ENCODE measurements around the gene GCH1. TPM values are rescaled to one million over a fixed set of nuclear protein-coding genes. Genes with fewer than 3 reads are reported as not detected.

The GCH1 gene
- total and polyA plus RNA-seq, 4 donors: 7.2 to 44.9 (median 14.8) TPM

DNA sequence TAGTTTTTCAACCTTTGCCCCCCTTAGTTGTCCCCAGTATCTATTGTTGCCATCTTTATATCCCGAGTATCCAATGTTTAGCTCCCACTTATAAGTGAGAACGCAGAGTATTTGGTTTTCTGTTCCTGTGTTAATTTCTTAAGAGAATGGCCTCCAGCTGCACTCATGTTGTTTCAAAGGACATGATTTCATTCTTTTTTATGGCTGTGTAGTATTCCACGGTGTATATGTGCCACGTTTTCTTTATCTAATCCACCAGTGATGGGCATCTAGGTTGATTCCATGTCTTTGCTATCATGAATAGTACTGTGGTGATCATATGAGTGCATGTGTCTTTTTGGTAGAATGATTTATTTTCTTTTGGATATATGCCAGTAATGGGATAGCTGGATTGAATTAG lies 72.0 kb downstream of the GCH1 start:
- 95 to 96% methylated on average over 4 of the region's 4 CpGs for WGBS, 2 donors
- Histone ChIP-seq H3K9ac (ENCODE audit: insufficient read depth in 1 of 2, low read length in 2 of 2) (no peak overlapping the region), H3K36me3 (ENCODE audit: control insufficient read depth in 4 of 4, insufficient read depth in 4 of 4, low read length in 4 of 4) (no peaks in the 10 kb centered on the region), H3K9me3 (ENCODE audit: control insufficient read depth in 4 of 4, insufficient read depth in 3 of 4, low read length in 3 of 4) (peaks cover 0 to 3% (median under 1%) of the 10 kb centered on the region in 4 donors), H3K4me3 (no peak overlapping the region), H3K4me1 (ENCODE audit: control insufficient read depth in 5 of 5, insufficient read depth in 5 of 5, low read length in 5 of 5) (peaks cover 0 to 5% (median 0%) of the 10 kb centered on the region in 5 donors), H3K27ac (ENCODE audit: low read depth in 1 of 2, low read length in 1 of 2) (no peak overlapping the region), H3K27me3 (ENCODE audit: control insufficient read depth in 3 of 3, insufficient read depth in 3 of 3, low read length in 2 of 3) (no peaks in the 10 kb centered on the region)
- no peak for DNase-seq
- no peak for ATAC-seq (ENCODE audit: insufficient read depth, low FRiP score)
- TF ChIP-seq, protein P1, sequence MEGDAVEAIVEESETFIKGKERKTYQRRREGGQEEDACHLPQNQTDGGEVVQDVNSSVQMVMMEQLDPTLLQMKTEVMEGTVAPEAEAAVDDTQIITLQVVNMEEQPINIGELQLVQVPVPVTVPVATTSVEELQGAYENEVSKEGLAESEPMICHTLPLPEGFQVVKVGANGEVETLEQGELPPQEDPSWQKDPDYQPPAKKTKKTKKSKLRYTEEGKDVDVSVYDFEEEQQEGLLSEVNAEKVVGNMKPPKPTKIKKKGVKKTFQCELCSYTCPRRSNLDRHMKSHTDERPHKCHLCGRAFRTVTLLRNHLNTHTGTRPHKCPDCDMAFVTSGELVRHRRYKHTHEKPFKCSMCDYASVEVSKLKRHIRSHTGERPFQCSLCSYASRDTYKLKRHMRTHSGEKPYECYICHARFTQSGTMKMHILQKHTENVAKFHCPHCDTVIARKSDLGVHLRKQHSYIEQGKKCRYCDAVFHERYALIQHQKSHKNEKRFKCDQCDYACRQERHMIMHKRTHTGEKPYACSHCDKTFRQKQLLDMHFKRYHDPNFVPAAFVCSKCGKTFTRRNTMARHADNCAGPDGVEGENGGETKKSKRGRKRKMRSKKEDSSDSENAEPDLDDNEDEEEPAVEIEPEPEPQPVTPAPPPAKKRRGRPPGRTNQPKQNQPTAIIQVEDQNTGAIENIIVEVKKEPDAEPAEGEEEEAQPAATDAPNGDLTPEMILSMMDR (IDR thresholded peaks at IDR 0.05; ENCODE audit: control extremely low read depth, extremely low read depth): no peak

DNA sequence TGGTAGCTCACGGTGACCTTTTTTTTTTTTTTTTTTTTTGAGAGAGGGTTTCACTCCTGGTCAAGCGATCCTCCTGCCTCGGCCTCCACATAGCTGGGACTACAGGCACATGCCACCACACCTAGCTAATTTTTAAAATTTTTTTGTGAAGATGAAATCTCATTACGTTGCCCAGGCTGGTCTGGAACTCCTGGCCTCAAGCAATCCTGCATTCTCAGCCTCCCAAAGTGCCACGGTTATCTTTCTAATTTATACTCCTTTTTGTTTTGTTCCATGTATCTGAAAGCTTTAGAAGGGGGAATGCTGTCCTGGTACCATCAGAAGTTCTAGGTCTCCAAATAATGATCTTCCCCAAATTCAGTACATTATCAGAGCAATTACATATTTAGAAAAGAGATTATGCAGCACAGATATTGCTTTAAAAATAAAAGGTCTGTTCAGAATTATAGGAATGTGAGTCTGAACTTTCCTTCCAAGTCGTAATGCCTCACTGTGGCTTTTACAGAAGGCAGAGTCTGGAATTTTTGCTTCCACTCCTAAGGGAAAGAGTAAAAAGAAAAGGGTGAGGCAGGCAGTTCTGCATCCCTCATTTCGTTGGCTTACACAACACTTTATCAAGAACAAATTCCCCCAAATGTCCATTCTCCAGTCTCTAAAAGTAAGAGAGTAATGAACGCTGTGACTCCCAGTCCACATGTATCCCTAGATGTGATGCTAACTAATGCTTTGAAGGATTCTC lies 73.0 kb downstream of the GCH1 start:
- H3K4me3 ChIP-seq: no peak overlapping the region
- H3K9ac ChIP-seq (ENCODE audit: insufficient read depth in 1 of 2, low read length in 2 of 2): no peak overlapping the region
- no peak overlapping the region for H3K27ac ChIP-seq (ENCODE audit: low read depth in 1 of 2, low read length in 1 of 2)
- DNase-seq (no peak), ATAC-seq (ENCODE audit: insufficient read depth, low FRiP score) (no peak)
- H3K4me1 ChIP-seq (ENCODE audit: control insufficient read depth in 5 of 5, insufficient read depth in 5 of 5, low read length in 5 of 5): peaks cover 0 to 2% (median 0%) of the 10 kb centered on the region in 5 donors
- no peaks in the 10 kb centered on the region for H3K36me3 ChIP-seq (ENCODE audit: control insufficient read depth in 4 of 4, insufficient read depth in 4 of 4, low read length in 4 of 4)
- 81 to 87% methylated on average over 8 of the region's 8 CpGs for WGBS, 2 donors
- TF ChIP-seq, protein P1 (IDR thresholded peaks at IDR 0.05; ENCODE audit: control extremely low read depth, extremely low read depth): no peak
- H3K27me3 ChIP-seq (ENCODE audit: control insufficient read depth in 3 of 3, insufficient read depth in 3 of 3, low read length in 2 of 3): no peaks in the 10 kb centered on the region
- peaks cover 0 to 3% (median under 1%) of the 10 kb centered on the region in 4 donors for H3K9me3 ChIP-seq (ENCODE audit: control insufficient read depth in 4 of 4, insufficient read depth in 3 of 4, low read length in 3 of 4)

DNA sequence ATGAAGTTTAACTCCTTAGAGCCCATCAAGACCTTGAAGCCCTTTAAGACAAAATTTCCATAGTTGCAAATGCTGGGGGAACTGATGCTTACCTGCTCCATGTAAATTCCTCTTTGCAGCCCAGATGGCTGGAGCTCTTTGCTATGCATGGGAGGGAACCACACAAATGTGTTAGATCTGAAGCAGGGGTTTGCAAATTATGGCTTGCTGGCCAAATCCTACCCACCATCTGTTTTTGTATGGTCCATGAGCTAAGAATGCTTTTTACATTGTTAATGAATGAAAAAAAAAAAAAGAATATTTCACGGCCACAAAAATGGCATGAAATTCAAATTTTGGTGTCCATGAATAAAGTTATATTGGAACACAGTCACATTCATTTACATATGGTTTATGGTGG lies 74.6 kb downstream of the GCH1 start:
- H3K4me1 ChIP-seq (ENCODE audit: control insufficient read depth in 5 of 5, insufficient read depth in 5 of 5, low read length in 5 of 5): no peaks in the 10 kb centered on the region
- no peak overlapping the region for H3K9ac ChIP-seq (ENCODE audit: insufficient read depth in 1 of 2, low read length in 2 of 2)
- no peak overlapping the region for H3K4me3 ChIP-seq
- peaks cover 0 to 12% (median 6%) of the 10 kb centered on the region in 4 donors for H3K9me3 ChIP-seq (ENCODE audit: control insufficient read depth in 4 of 4, insufficient read depth in 3 of 4, low read length in 3 of 4)
- ATAC-seq (ENCODE audit: insufficient read depth, low FRiP score) (no peak), DNase-seq (no peak)
- WGBS, 2 donors: 90 to 94% methylated on average over 1 of the region's 1 CpG
- TF ChIP-seq, protein P1 (IDR thresholded peaks at IDR 0.05; ENCODE audit: control extremely low read depth, extremely low read depth): no peak
- H3K36me3 ChIP-seq (ENCODE audit: control insufficient read depth in 4 of 4, insufficient read depth in 4 of 4, low read length in 4 of 4): no peaks in the 10 kb centered on the region
- H3K27ac ChIP-seq (ENCODE audit: low read depth in 1 of 2, low read length in 1 of 2): no peak overlapping the region
- H3K27me3 ChIP-seq (ENCODE audit: control insufficient read depth in 3 of 3, insufficient read depth in 3 of 3, low read length in 2 of 3): no peaks in the 10 kb centered on the region
